ENCODE results near the gene GALC.

Gene GALC

GRCh38 chr14:87952307-87953094 lies 40.5 kb downstream of the GALC start:
- DNase-seq = no peak

DNA sequence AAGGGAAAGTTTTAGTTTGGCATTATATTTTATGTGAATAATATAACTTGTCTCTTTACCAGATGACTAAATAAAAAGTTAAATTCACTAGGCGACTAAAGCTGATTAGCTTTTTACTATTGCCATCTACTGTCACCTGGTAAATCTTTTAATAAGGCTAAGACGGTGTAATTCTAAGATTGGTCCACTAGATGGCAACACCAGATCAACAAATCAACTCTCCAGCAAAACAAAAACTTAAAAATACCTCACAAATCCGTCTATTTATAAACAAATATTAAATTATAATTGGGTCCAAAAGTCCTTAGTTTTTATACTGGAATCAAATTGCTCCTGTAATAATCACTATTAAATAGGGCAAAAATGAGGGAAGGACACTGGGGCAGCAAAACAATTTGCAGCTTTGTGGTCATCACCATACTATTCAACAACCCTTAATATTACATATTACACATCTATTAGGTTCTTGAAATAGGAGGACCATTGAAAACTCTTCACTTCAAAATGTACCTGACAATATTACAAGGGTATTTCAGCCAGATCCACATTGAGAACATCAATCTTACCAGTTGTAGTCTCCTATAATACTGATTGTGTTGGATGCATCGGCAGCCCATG lies 47.9 kb downstream of the GALC start:
- DNase-seq = no peak

GRCh38 chr14:87940894-87941293 lies 52.1 kb downstream of the GALC start:
- no peak for DNase-seq

DNA sequence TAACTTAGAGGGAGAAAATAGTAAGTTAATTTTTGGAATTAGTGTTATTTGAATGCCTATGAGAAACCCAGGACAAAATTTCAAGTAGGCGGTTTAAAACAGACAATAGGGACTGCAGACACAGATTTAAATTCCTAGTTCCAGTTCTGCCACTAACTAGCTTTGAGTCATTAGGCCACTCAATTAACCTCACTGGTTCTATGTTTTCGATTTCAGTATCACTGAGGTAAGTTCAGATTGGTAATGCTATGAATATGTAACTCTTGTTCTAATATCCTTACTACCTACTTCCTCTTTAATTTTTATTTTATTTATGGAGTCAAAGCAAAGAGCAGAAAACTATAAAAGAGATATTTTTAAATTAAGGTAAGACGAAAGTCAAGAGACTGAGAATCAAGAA lies 52.6 kb downstream of the GALC start:
- no peak for DNase-seq

DNA sequence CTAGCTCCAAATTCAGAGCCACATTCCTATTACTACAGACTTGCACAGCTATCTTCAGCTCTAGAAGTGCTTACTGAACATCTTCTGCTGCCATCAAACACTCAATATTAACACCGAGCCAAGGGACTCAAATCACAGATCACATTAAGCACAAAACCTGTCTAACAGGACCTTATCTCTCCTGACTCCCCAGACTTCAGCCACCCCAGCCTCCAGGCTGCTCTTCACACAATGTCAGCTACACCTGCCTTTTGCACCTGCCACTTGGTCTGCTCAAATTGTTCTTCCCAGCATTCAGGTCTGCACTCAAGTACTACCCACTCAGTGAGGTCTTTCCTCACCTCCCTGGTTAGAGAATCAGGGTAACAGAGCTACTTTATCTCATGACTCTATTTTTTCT lies 57.1 kb downstream of the GALC start:
- DNase-seq = no peak

GRCh38 chr14:87935081-87935828 lies 57.7 kb downstream of the GALC start:
- DNase-seq = no peak

- no peak for DNase-seq
Measured at GRCh38 chr14:87934185-87934584, 58.8 kb downstream of the GALC start.

- no peak for DNase-seq
Measured at GRCh38 chr14:87916886-87917275, 76.1 kb downstream of the GALC start.

- DNase-seq = no peak
Measured at GRCh38 chr14:87916103-87916885, 76.7 kb downstream of the GALC start.

- no peak for DNase-seq
Measured at GRCh38 chr14:87908550-87908949, 84.4 kb downstream of the GALC start.

GRCh38 chr14:87901652-87902051 lies 91.3 kb downstream of the GALC start:
- no peak for DNase-seq

- DNase-seq = no peak
Measured at GRCh38 chr14:87901236-87901635, 91.7 kb downstream of the GALC start.

DNA sequence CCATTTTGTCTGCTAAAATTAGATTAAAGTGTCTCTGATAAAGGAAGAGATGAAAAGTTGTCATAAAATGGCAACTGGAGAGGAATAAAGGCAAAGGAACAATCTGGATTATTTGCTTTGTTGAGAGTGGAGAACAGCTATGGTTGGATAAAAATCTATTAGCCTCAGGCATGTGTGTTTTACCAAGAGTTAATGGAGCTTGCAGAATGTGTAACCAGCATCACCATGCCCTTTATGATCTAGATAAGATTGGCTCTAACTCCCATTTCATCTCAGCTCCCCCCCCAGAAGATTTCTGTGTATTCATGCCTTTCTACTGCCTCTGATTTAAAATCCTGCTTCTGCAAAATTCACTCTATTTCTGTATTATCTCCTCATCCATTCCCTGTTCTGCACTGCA lies 93.8 kb downstream of the GALC start:
- no peak for DNase-seq

DNA sequence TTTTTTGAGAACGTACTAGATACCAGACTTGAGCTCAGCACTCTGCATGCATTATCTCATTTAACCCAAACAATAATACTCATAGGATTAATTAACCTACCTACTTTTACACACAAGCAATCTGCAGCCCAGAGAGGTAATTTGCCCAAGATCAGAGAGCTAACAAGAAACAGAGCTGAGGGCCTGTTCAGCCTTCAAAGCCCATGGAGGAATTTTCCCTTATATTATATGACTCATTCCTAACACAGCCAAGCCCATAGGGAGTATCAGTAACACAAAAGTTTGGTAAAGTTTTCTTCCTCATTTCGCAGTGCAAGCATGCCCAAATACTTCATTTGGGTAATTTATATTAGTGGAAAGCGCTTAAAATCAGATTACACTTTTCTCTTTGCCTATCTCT lies 94.7 kb downstream of the GALC start:
- no peak for DNase-seq

DNA sequence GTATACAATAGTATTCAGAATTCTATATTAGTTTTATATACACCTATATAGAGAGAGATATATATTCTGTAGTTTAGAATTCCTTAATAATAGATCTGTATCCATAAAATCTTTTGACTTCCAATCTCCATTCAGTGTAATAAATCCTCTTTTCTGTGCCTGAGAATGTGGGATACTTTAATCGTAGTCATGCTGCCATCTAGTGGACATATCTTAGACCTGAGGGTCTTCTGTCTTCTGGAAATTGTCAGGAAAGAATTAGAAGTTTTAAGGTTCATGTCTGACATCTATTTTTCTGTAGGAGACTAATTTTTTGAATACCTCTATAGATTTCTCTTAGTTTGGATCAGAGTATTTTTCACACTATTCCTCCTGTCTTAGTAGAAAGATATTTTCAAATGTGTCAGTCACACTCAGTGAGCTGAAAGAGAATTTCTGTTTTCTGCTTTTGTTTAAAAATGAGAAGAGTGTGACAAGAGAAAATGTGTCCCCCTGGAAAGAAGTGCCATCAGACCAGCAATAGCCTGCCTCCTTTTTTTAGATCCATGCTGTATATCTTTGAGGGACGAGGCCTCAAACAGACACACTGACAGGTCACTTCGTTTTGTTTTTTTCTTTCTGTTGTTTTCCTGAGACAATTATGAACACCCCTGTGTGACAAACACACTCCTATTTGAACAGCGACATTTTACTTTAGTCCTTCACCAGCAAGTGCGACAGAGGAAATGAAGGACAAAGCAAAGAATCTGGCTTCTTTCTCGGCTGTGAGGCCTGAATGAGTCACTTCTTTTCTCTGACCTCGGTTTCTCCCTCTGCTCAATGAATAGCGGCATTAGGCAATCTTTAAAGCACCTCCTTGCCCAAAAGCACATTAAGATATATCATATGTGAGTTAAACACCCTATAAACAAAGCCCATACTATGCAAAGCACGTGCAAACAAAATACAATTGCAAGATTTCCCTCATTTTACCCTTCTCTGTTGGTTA lies 96.3 kb downstream of the GALC start:
- no peak for DNase-seq

GRCh38 chr14:87894920-87895319 lies 98.1 kb downstream of the GALC start:
- DNase-seq = no peak

- no peak for DNase-seq
Measured at GRCh38 chr14:87892763-87893162, 100.2 kb downstream of the GALC start.

GRCh38 chr14:87888136-87888999 lies 104.6 kb downstream of the GALC start:
- no peak for DNase-seq

- DNase-seq = no peak
Measured at GRCh38 chr14:87883750-87884149, 109.2 kb downstream of the GALC start.
